ENCODE data around the gene C16orf46. TPM values are rescaled to one million over a fixed set of nuclear protein-coding genes. Genes with fewer than 3 reads are reported as not detected.

C16orf46 gene, protein sequence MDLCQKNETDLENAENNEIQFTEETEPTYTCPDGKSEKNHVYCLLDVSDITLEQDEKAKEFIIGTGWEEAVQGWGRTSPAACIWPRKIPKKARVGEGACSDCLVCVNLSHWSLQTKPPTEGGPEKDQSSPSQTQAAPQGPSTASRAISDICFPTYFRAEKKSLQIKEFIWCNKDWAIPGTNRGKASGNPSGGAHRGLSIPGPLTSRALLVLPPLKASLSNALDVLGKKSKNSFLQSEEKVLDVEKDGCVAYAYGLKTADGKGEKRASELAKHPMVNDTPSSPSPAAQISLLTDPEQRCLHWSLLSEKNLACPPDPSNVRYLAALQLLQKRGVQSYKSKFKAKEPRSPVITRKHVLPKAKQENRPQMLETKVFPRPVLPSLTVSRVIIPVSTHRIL
- under 1 TPM; 0.27 to 0.63 (median 0.46) TPM for total RNA-seq
- polyA plus RNA-seq = 1 to 10 TPM in 1 of 3 donors, under 1 TPM in 2; 0.06 to 1.3 (median 0.85) TPM
- long read RNA-seq, donor 1 = 0 reads
- long read RNA-seq, donor 2, partial matches to known transcripts = 1 of 1 reads
- long read RNA-seq, donor 2, other reads (novel, unspliced or antisense) = 0 of 1 reads

DNA sequence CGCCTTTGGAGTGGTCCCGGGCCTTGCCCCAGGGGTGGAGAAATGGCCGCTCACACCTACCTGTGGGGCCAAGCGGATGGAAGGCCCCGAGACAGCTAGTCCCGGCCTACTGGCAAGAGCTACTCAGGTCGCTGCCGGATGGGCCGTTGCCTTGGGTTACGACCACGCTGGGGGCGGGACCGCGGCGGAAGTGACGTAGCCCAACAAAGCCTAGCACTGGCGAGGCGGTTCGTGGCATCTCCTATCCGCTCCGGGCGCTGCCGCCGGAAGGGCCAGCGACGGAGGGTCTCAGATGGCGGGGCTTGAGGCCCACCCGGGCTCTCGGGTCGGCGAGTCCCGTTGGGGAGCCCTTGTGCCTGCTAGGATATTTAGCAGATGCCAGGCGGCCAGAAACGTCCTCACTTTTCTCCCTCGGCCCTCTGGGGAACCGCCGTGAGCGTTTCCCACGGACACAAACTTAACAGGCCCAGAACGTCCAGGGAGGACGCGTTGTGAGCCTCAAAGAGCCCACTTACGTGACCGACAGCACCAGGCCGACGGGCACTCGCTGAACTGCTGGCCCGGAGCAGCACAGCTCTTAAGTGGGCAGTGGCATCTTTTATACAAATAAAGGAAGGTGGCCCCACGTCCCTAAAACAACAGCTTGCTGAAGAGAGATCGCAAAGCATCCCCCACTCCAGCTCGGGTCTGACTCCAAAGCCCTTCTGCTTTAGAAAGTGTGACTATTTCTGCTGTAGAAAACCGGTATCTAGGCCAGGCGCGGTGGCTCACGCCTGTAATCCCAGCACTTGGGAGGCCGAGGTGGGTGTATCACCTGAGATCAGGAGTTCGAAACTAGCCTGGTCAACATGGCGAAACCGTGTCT lies at the start of gene C16orf46:
C16orf46 (minus strand) TSS at position 163 of the 865 bp plus-strand sequence. CDS start 13,283 bp downstream, outside the sequence.
- Histone ChIP-seq H3K4me1 (no peaks in the 10 kb centered on the region), H3K4me3 (peak within 1 kb of the TSS; percentile 75), H3K27ac (peak within 1 kb of the TSS; percentile 95), H3K9me3 (no peaks in the 10 kb centered on the region), H3K27me3 (ENCODE audit: insufficient read depth in 3 of 3, low read length in 2 of 3) (no peaks in the 10 kb centered on the region), H3K36me3 (ENCODE audit: insufficient read depth in 1 of 2, low read depth in 1 of 2) (peaks cover 0 to 6% of the 10 kb centered on the region in 2 donors)
- intact Hi-C loops (cut with DNase I) = loop anchor here (2.0 to 5.0 kb wide), 2 partner anchors 40 to 71 kb away; partner anchors contain the start of genes ATMIN (in 2 of the 2), CENPN (in 1 of the 2) and CMC2 (in 1 of the 2)
- no peak for TF ChIP-seq CTCF (IDR thresholded peaks at IDR 0.05)
- DNase-seq (peak; percentile 97 to 98), ATAC-seq (peak; percentile 97 to 99 (median 98))
- 12 to 13% (median 12%) methylated on average over 59 of the region's 59 CpGs for whole genome bisulfite sequencing, 3 donors

GRCh38 chr16:81123092-81123852 lies 46.2 kb upstream of the C16orf46 start:
- Histone ChIP-seq H3K9me3 (no peaks in the 10 kb centered on the region), H3K36me3 (ENCODE audit: insufficient read depth in 1 of 2, low read depth in 1 of 2) (no peaks in the 10 kb centered on the region), H3K4me1 (no peaks in the 10 kb centered on the region), H3K4me3 (no peak overlapping the region), H3K27me3 (ENCODE audit: insufficient read depth in 3 of 3, low read length in 2 of 3) (no peaks in the 10 kb centered on the region), H3K27ac (no peak overlapping the region)
- no peak for TF ChIP-seq CTCF (IDR thresholded peaks at IDR 0.05)
- DNase-seq = no peak
- intact Hi-C loops (cut with DNase I) = no loop called here
- ATAC-seq = no peak
- 83 to 84% (median 84%) methylated on average over 17 of the region's 17 CpGs for WGBS, 3 donors

- 84 to 89% (median 84%) methylated on average over 16 of the region's 16 CpGs for WGBS, 3 donors
- no peaks in the 10 kb centered on the region for H3K9me3 ChIP-seq
Observed at GRCh38 chr16:81121474-81121990, 44.5 kb upstream of the C16orf46 start.

More at GRCh38 chr16:81121474-81121990, 44.5 kb upstream of the C16orf46 start:
- Histone ChIP-seq H3K4me1 (no peaks in the 10 kb centered on the region), H3K36me3 (ENCODE audit: insufficient read depth in 1 of 2, low read depth in 1 of 2) (no peaks in the 10 kb centered on the region), H3K27ac (no peak overlapping the region), H3K27me3 (ENCODE audit: insufficient read depth in 3 of 3, low read length in 2 of 3) (no peaks in the 10 kb centered on the region), H3K4me3 (no peak overlapping the region)
- ATAC-seq = no peak
- no peak for DNase-seq
- intact Hi-C loops (cut with DNase I) = no loop called here
- TF ChIP-seq CTCF (IDR thresholded peaks at IDR 0.05) = no peak

Measured in psoas muscle (tissue), 8 donors.